Prostate gland (tissue), 2 donors: ENCODE results near the gene MYADML2.

Source experiments
- POLR2A ChIP-seq: fragments of 450-650 bp; IDR thresholded peaks from one replicate; pipeline ENCODE4 v1.6.1; 2016; ENCODE audit warnings: antibody characterized with exemption, mild to moderate bottlenecking
- POLR2AphosphoS5 ChIP-seq: sonication (generic); formaldehyde crosslinking; IDR thresholded peaks from one replicate; pipeline ENCODE4 v1.6.1; 2017; ENCODE audit warnings: antibody characterized with exemption
- TF ChIP-seq, protein P1 (sequence below), 4 experiments: fragments of 200-600 bp in 2 of 4; fragments of 450-650 bp in 2 of 4; sonication (generic) in 2 of 4; IDR thresholded peaks; 1 replicate in 3 of 4; 2 replicates in 1 of 4; pipeline ENCODE4 v1.5.1; 2016 to 2019; ENCODE audit warnings: antibody characterized with exemption in 4 of 4, mild to moderate bottlenecking in 2 of 4, moderate library complexity in 2 of 4

GRCh38 chr17:81934098-81934757 lies 12.8 kb downstream of the MYADML2 start:
- TF ChIP-seq, protein P1, sequence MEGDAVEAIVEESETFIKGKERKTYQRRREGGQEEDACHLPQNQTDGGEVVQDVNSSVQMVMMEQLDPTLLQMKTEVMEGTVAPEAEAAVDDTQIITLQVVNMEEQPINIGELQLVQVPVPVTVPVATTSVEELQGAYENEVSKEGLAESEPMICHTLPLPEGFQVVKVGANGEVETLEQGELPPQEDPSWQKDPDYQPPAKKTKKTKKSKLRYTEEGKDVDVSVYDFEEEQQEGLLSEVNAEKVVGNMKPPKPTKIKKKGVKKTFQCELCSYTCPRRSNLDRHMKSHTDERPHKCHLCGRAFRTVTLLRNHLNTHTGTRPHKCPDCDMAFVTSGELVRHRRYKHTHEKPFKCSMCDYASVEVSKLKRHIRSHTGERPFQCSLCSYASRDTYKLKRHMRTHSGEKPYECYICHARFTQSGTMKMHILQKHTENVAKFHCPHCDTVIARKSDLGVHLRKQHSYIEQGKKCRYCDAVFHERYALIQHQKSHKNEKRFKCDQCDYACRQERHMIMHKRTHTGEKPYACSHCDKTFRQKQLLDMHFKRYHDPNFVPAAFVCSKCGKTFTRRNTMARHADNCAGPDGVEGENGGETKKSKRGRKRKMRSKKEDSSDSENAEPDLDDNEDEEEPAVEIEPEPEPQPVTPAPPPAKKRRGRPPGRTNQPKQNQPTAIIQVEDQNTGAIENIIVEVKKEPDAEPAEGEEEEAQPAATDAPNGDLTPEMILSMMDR (IDR thresholded peaks at IDR 0.05): no peak
- TF ChIP-seq POLR2AphosphoS5: no peak
- TF ChIP-seq POLR2A: no peak
